Dedifferentiated amniotic fluid mesenchymal stem cell (primary cell): ENCODE data around the gene AGPS.

Experiments
- DNase-seq: peaks from one replicate; pipeline ENCODE4 v3.0.0-alpha.2; 2016; ENCODE audit errors: extremely low spot score

AGPS gene

DNA sequence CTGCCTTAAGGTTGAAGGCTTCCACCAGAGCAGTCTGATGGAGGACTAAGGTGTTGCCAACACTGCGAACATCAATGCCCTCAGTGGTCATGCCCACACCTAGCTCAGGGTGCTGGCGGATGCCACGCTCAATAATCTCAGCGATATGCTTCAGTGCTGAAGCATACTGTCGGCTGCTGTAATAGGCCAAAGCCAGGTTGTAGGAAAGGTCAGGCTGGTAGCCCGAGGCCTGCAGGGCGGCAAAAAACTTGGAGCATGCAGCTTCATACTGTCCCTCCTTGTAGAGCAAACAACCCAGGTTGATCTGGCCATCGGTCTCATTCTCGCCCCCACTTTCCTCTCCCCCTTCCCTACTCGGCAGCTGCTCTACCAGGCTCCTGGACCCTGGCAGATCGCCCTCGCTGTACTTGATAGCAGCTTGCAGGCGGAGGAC lies 159.4 kb downstream of the AGPS start:
- DNase-seq = no peak

DNA sequence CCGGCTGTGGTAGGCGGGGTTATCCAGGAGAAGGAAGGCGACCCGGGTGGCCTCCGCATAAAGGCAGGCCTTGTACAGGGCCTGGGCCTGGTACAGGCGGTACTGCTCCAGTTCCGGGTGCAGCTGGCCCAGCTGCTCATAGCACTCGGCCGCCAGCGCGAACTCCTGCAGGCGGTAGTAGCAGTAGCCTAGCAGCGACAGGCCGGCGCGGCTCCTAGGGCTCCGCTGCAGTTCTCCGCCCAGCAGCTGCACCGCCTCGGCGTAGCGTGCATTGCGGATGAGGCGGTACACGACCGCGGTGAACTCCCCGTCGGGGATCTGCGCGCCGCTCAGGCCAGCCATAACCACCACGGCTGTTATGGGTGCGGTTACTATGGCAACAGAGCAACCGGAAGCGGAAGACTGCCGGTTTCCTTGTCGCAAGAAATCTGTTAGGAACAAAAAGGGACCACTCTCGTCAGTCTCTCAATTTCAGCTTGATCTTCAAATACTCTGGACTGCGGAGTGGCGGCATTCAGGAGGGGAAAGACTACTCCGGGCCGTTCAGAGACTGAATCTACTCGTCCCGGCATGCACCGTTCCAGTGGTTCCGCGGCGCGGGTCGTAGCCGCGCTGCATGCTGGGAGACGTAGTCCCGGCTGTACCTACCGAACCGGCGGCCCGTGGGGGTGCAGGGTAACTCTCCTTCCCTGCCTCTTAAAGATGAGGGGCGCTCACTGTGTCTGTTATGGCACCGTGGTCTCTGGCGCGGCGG lies 160.0 kb downstream of the AGPS start:
- peak; percentile 83 for DNase-seq

GRCh38 chr2:177553176-177553884 lies 160.8 kb downstream of the AGPS start:
- DNase-seq = no peak

DNA sequence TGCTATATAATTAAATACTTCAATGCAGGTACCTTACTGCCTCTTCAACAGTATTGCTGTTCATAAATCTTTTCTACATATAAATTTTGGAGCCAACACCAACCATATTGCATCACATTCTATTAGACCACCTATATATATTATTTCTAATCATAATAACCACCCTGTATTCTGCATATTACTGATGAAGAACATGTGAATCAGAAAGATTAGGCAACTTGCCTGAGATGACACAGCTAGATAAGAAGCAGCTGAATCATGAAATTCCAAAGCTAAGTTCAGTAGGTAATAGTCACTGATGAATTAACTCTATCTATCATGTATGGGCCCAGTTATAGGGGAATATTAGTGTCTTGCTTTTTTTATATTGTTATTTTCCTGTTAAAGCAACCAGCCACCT lies 161.8 kb downstream of the AGPS start:
- DNase-seq = no peak

GRCh38 chr2:177556153-177556552 lies 163.6 kb downstream of the AGPS start:
- DNase-seq = no peak

DNA sequence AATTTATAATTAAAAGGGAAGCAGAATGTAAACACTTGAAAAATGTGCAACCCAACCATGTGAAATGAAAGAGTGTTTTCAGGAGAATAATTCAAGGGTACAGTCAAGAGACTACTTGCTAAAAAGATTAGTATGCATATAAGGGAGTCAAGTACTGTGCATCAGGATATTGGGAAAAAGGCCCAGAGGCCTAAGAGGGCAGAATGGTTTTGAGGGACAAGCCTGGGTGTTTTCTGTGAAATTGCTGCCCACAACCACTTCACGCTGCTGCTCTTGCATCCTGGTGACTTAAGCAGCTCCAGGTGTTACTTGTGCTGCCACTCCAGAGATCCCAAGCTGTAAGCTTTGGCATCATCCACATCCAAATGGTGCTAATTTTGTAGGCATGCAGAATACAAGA lies 165.2 kb downstream of the AGPS start:
- no peak for DNase-seq

DNA sequence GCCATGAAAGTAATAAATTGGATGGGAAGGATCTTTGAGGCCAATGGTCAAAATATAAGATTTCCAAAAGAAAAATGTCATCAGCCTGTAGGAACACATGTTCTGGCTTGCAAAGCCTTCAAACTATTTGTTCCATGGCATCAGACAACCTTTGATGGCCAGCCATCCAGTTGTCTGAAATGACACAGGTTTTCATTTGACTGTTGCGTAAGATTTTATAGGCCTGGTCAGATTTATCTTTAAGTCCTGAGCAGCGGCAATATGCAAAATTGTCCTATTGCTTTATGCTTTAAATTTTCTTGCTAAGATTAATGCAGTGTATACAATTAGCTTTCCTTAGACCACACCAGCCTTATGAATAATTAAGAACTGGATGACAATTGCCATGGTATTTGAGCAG lies 167.1 kb downstream of the AGPS start:
- DNase-seq = no peak

GRCh38 chr2:177568390-177568789 lies 175.8 kb downstream of the AGPS start:
- DNase-seq = no peak

DNA sequence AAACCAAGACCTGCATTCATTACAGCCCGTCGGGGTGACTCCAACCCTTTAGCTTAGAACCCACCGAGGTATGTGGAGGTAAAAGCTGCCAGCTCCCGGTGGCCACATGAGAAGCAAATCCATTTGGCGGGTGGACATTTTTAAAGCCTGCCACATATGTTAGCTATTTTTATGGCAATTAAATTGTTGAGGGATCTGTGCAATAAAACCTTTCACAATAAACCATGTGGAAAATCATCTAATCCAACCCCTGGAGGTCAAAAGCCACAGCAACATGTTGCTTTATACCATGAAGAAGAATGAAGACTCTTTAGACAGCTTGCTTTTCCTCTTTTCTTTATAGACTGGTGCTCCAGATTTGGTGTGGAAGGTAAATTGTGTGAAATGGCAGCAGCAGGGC lies 176.3 kb downstream of the AGPS start:
- DNase-seq = no peak

GRCh38 chr2:177572236-177572671 lies 179.7 kb downstream of the AGPS start:
- no peak for DNase-seq

GRCh38 chr2:177573120-177573519 lies 180.5 kb downstream of the AGPS start:
- no peak for DNase-seq

DNA sequence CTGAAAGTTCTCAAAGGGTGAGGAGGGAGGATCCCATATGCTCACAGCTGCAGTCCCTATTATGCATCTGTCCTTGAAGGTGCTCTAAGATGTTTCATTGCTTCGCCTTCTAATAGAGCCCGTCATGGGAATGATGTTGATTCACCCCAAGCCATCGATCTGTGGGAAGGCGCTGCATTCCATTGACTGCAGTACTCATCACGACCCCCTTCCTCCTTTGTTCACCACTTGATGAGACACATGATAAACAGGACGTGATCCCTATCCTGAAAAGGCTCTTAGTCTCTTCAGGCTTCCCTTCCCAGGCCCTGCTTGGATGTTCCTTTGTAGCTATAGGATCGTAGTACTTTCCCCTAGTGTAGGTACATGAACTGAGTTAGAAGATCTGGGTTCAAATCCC lies 181.8 kb downstream of the AGPS start:
- DNase-seq = no peak

DNA sequence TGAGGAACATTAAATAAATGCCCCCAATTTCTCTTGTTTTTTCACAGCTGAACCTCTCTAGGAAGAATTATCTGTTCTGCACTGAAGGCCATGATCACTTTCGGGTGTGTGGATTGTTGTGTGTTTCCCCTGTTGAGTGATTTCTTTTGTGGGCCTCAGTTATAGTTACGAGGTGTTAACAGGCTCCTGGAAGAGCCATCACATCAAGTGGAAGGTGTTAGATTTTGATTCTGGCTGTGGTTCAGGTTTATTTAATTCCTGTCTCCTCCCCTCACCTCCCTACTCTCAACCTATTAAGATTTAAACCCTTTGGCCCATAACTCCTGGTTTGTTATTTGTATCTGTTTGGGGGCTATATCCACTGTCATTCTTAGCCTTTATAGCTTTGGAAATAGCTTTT lies 182.8 kb downstream of the AGPS start:
- no peak for DNase-seq

DNA sequence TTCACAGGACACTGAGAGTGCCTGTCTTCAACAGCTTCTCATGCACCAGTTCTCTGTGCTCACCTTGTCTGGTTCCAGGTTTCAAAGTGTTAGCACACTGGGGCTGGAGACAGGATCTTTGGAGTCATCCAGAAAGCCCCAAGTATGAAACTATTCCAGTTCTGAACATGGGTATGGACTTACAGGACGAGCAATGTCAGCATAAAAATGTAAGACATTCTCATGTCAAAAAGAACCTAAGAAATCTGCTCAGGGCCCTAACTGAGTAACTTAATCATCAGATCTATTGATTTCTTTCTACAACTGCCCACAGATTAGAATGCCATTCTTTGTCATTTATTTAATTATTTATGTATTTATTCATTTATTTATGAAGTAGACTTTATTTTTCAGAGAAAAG lies 184.5 kb downstream of the AGPS start:
- no peak for DNase-seq

- DNase-seq = no peak
Observed at GRCh38 chr2:177578454-177578853, 185.9 kb downstream of the AGPS start.

GRCh38 chr2:177579486-177580036 lies 187.0 kb downstream of the AGPS start:
- no peak for DNase-seq

- DNase-seq = no peak
Observed at GRCh38 chr2:177582000-177582399, 189.4 kb downstream of the AGPS start.

GRCh38 chr2:177584030-177584692 lies 191.6 kb downstream of the AGPS start:
- no peak for DNase-seq

DNA sequence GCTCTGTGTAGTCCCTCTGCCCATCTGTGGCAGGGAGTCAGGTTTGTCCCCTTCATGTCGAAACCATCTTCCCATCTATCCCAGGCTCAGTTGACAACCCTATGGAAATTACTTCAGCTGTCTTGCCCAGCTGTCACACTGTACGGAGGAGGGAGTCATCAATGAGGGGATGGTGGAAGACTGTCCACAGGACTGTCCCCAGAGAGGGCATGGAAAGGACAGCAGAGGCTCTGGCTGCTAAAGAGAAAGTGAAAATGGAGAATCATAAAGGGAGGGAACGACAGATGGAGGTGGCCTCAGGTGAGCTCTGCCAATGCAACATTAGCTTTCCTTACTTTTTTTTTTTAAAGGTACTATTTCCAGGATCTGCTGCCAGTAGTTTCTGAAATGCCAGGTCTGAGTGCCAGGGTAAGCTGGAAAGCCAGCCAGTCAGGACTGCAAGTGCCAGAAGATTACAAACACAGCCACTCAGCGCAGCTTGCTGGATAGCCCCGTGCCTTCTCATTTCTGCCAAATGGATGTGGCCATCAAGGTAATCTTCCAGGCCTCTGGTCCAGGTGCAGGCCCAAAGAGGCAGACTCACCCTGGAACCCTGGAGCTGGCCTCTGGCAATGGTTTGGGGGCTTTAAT lies 192.8 kb downstream of the AGPS start:
- DNase-seq = no peak

DNA sequence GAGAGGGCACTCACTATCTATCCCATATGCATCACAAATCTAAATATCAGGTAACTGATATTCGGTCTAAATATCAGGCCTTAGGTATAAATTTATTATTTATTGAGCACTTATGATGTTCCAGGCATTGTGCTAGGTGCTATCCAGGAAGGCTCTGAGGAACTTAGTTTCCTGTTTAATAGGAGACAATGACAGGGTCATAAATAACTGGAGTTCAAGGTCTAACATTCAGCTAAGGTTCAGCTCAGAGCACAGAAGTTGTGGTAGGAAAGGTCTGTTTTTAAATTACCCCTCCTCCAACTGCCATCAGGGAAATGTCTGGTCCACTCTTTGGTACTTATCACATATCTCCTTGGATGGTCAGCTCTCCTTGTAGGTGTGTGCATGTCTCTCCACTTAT lies 193.6 kb downstream of the AGPS start:
- DNase-seq = no peak

DNA sequence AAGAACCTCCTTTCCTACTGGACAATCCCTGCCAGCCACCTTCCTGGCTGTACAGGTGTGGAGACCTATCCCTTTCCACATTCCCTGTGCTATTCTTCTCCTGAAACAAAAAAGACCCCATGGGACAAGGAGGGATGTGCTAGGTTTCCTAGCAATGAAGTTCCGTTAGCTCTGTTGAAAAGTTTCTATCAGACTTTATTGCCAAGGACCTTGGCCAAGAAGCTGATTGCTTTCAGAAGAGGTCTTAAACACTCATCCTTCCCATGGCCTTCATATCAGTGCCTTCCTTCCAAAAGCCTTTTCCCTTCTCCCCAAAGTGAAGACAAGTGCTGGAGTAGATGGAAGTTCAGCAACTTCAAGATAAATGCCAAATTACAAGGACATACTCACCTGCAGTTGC lies 194.8 kb downstream of the AGPS start:
- DNase-seq = no peak

GRCh38 chr2:177588671-177589070 lies 196.1 kb downstream of the AGPS start:
- no peak for DNase-seq
